Muscle of leg (tissue), 11 donors: ENCODE measurements around the gene SUPT5H. TPM values are rescaled to one million over a fixed set of nuclear protein-coding genes. Genes with fewer than 3 reads are reported as not detected.

Experiments used
- DNase-seq: peaks from one replicate; pipeline ENCODE4 v3.0.0; 2013
- H3K27ac ChIP-seq: one replicate; pipeline ENCODE4 v1.5.1; 2013; ENCODE audit warnings: mild to moderate bottlenecking, low read length, control low read depth
- H3K27me3 ChIP-seq: one replicate; pipeline ENCODE4 v1.6.1; 2013; ENCODE audit warnings: low read length; ENCODE audit not compliant: control insufficient read depth, insufficient read depth
- H3K36me3 ChIP-seq: one replicate; pipeline ENCODE4 v1.6.1; 2013; ENCODE audit warnings: low read length; ENCODE audit not compliant: control insufficient read depth, insufficient read depth
- H3K4me1 ChIP-seq: one replicate; pipeline ENCODE4 v1.6.1; 2013; ENCODE audit warnings: low read length; ENCODE audit not compliant: control insufficient read depth, insufficient read depth
- H3K4me3 ChIP-seq: one replicate; pipeline ENCODE4 v1.5.1; 2013; ENCODE audit warnings: low read length, control low read depth
- H3K9me3 ChIP-seq: replicated peaks from 2 replicates; pipeline ENCODE4 v1.6.1; 2013; ENCODE audit warnings: low read depth, low read length; ENCODE audit not compliant: control insufficient read depth
- WGBS: methylation state at CpG from one replicate; pipeline ENCODE4 v1.1.5; 2013; ENCODE audit warnings: missing lambda C conversion rate; ENCODE audit not compliant: insufficient coverage; 5-methylcytosine and 5-hydroxymethylcytosine counted together
- polyA plus RNA-seq, 8 donors: library from polyadenylated mRNA; unstranded; fragments of 120-200 nt; gene quantifications; one replicate each; pipeline versions ENCODE4 v1.2.1 to v1.2.3, GENCODE V29; 2013; ENCODE audit warnings: inconsistent platforms in 1 of 8, low replicate concordance in 1 of 8; ENCODE audit not compliant: insufficient read length in 8 of 8, insufficient read depth in 1 of 8
- total RNA-seq: library from RNA; stranded (reverse); fragments of 120-200 nt; gene quantifications from one replicate; pipeline ENCODE4 v1.2.4, GENCODE V29; 2013

SUPT5H gene
- total and polyA plus RNA-seq, 9 donors = 50.0 to 108 (median 99.6) TPM

DNA sequence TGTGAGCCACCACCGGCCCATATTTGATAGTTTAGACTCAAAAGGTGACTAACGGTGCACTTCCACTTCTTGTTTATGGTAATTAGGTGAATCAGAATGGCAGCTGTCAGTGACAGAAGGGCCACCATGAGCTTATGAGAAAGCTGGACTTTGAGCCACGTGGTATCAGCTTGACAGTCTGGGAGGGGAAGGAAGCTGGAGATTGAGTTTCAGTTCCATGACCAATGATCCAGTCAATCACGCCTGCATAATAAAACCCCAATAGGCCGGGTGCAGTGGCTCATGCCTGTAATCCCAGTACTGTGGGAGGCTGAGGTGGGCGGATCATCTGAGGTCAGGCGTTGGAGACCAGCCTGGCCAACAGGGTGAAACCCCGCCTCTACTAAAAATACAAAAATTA, 79.1 kb downstream of the SUPT5H start:
- H3K36me3 ChIP-seq = no peaks in the 10 kb centered on the region
- no peak overlapping the region for H3K27ac ChIP-seq
- H3K9me3 ChIP-seq = no peaks in the 10 kb centered on the region
- peak; percentile 19 for DNase-seq
- no peaks in the 10 kb centered on the region for H3K27me3 ChIP-seq
- H3K4me1 ChIP-seq = no peaks in the 10 kb centered on the region
- WGBS = 73% methylated on average over 6 of the region's 8 CpGs
- no peak overlapping the region for H3K4me3 ChIP-seq

DNA sequence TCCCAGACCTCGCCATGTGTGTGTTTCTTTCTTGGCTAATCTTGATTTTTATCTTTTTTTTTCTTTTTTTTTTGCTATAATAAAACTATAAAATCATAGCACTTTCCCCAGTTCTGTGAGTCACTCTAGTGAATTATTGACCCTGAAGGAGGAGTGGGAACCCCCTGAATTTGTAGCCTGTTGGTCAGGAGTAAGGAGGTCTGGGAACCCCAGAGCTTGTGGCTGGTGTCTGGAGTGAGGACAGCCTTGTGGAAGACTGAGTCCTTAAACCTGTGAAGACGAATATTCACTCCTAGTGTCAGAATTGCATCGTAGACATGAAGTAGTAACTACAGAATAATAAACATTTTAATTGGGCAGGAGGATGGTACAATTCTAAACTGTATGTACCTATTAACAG, 79.8 kb downstream of the SUPT5H start:
- H3K4me1 ChIP-seq = no peaks in the 10 kb centered on the region
- WGBS = no CpG with 5 or more reads among the region's 3 CpGs
- H3K36me3 ChIP-seq = no peaks in the 10 kb centered on the region
- no peak for DNase-seq
- no peak overlapping the region for H3K4me3 ChIP-seq
- no peaks in the 10 kb centered on the region for H3K9me3 ChIP-seq
- no peaks in the 10 kb centered on the region for H3K27me3 ChIP-seq
- H3K27ac ChIP-seq = no peak overlapping the region

Other genes with a start within 250 kb of the SUPT5H start
- 0.04 TPM for gene NCCRP1, start 248.6 kb upstream of the SUPT5H start, total RNA-seq
- under 1 TPM in 5 of 8 donors, not detected in 3; 0.12 to 0.35 (median 0.20) TPM for gene NCCRP1, start 248.6 kb upstream of the SUPT5H start, polyA plus RNA-seq
- gene SYCN, start 241.3 kb upstream of the SUPT5H start, total RNA-seq = not detected
- not detected for gene SYCN, start 241.3 kb upstream of the SUPT5H start, polyA plus RNA-seq
- not detected for gene IFNL3, start 200.6 kb upstream of the SUPT5H start, total RNA-seq
- not detected for gene IFNL3, start 200.6 kb upstream of the SUPT5H start, polyA plus RNA-seq
- gene IFNL4, start 196.7 kb upstream of the SUPT5H start, total RNA-seq = 0.04 TPM
- under 1 TPM in 1 of 8 donors, not detected in 7; 0.16 TPM for gene IFNL4, start 196.7 kb upstream of the SUPT5H start, polyA plus RNA-seq
- gene IFNL2, start 177.2 kb upstream of the SUPT5H start, total RNA-seq = not detected
- gene IFNL2, start 177.2 kb upstream of the SUPT5H start, polyA plus RNA-seq = not detected
- gene IFNL1, start 149.2 kb upstream of the SUPT5H start, total RNA-seq = not detected
- not detected for gene IFNL1, start 149.2 kb upstream of the SUPT5H start, polyA plus RNA-seq
- gene LRFN1, start 124.7 kb upstream of the SUPT5H start, total RNA-seq = 0.31 TPM
- gene LRFN1, start 124.7 kb upstream of the SUPT5H start, polyA plus RNA-seq = 1 to 10 TPM in 4 of 8 donors, under 1 TPM in 4; 0.68 to 1.8 (median 1.0) TPM
- 25.8 TPM for gene GMFG, start 109.5 kb upstream of the SUPT5H start, total RNA-seq
- gene GMFG, start 109.5 kb upstream of the SUPT5H start, polyA plus RNA-seq = 10 to 100 TPM; 16.1 to 25.3 (median 18.9) TPM
- 36.6 TPM for gene SAMD4B, start 103.2 kb upstream of the SUPT5H start, total RNA-seq
- 10 to 100 TPM; 66.9 to 99.6 (median 84.6) TPM for gene SAMD4B, start 103.2 kb upstream of the SUPT5H start, polyA plus RNA-seq
- gene PAF1, start 54.5 kb upstream of the SUPT5H start, total RNA-seq = 21.0 TPM
- gene PAF1, start 54.5 kb upstream of the SUPT5H start, polyA plus RNA-seq = 10 to 100 TPM; 38.7 to 48.0 (median 41.6) TPM
- 17.3 TPM for gene MED29, start 54.2 kb upstream of the SUPT5H start, total RNA-seq
- gene MED29, start 54.2 kb upstream of the SUPT5H start, polyA plus RNA-seq = 10 to 100 TPM; 20.8 to 30.5 (median 26.6) TPM
- gene ZFP36, start 38.7 kb upstream of the SUPT5H start, total RNA-seq = 14.2 TPM
- gene ZFP36, start 38.7 kb upstream of the SUPT5H start, polyA plus RNA-seq = 100 to 1,000 TPM in 3 of 8 donors, 10 to 100 TPM in 5; 26.6 to 143 (median 73.4) TPM
- gene PLEKHG2, start 32.9 kb upstream of the SUPT5H start, total RNA-seq = 21.2 TPM
- gene PLEKHG2, start 32.9 kb upstream of the SUPT5H start, polyA plus RNA-seq = 10 to 100 TPM; 33.5 to 65.3 (median 50.1) TPM
- 261 TPM for gene RPS16, start 9.6 kb upstream of the SUPT5H start, total RNA-seq
- 1,000 to 10,000 TPM; 1,818 to 2,619 (median 2,073) TPM for gene RPS16, start 9.6 kb upstream of the SUPT5H start, polyA plus RNA-seq
- 38.8 TPM for gene TIMM50, start 35.3 kb downstream of the SUPT5H start, total RNA-seq
- gene TIMM50, start 35.3 kb downstream of the SUPT5H start, polyA plus RNA-seq = 10 to 100 TPM; 44.2 to 55.3 (median 49.8) TPM
- 0.09 TPM for gene DLL3, start 53.4 kb downstream of the SUPT5H start, total RNA-seq
- gene DLL3, start 53.4 kb downstream of the SUPT5H start, polyA plus RNA-seq = under 1 TPM in 7 of 8 donors, not detected in 1; 0.14 to 0.27 (median 0.23) TPM
- 0.13 TPM for gene SELENOV, start 69.6 kb downstream of the SUPT5H start, total RNA-seq
- gene SELENOV, start 69.6 kb downstream of the SUPT5H start, polyA plus RNA-seq = under 1 TPM in 5 of 8 donors, not detected in 3; 0.08 to 0.48 (median 0.40) TPM
- 3.2 TPM for gene EID2B, start 87.3 kb downstream of the SUPT5H start, total RNA-seq
- gene EID2B, start 87.3 kb downstream of the SUPT5H start, polyA plus RNA-seq = 1 to 10 TPM; 2.2 to 3.0 (median 2.5) TPM
- gene EID2, start 94.6 kb downstream of the SUPT5H start, total RNA-seq = 7.0 TPM
- 10 to 100 TPM in 6 of 8 donors, 1 to 10 TPM in 2; 9.2 to 13.4 (median 10.5) TPM for gene EID2, start 94.6 kb downstream of the SUPT5H start, polyA plus RNA-seq
- gene LGALS13, start 156.9 kb downstream of the SUPT5H start, total RNA-seq = 0.31 TPM
- gene LGALS13, start 156.9 kb downstream of the SUPT5H start, polyA plus RNA-seq = not detected
- not detected for gene LGALS16, start 210.3 kb downstream of the SUPT5H start, total RNA-seq
- not detected for gene LGALS16, start 210.3 kb downstream of the SUPT5H start, polyA plus RNA-seq